Purkinje cell (primary cell): ENCODE data around the gene PCK1. TPM values are rescaled to one million over a fixed set of nuclear protein-coding genes. Genes with fewer than 3 reads are reported as not detected.

Experiments used
- polyA plus RNA-seq: library from polyadenylated mRNA; unstranded; fragments of >200 nt; fragmentation: Nextera tagmentation; gene quantifications from 2 replicates; pipeline ENCODE4 v1.2.1, GENCODE V29; 2014

Gene PCK1
- not detected in 2 replicates for polyA plus RNA-seq

GRCh38 chr20:57560554-57561355 is at the start of gene PCK1:
Gene PCK1 (plus strand): TSS chr20:57561110. CDS start chr20:57561412, 302 bp downstream.

GRCh38 chr20:57524511-57525176 is 36.3 kb upstream of the PCK1 start, which contains the start of gene CTCFL:
Gene CTCFL (minus strand): TSS chr20:57525140. CDS start chr20:57524205, 935 bp downstream.

Other genes with a start within 250 kb of the PCK1 start
- gene SPO11, start 231.3 kb upstream of the PCK1 start, polyA plus RNA-seq = not detected in 2 replicates
- gene RAE1, start 209.9 kb upstream of the PCK1 start, polyA plus RNA-seq = 17.9 and 24.6 TPM in 2 replicates
- 0.25 TPM in 1 of 2 replicates, not detected in the other for gene RBM38, start 169.7 kb upstream of the PCK1 start, polyA plus RNA-seq
- 0.63 TPM in 1 of 2 replicates, not detected in the other for gene CTCFL, start 36.0 kb upstream of the PCK1 start, polyA plus RNA-seq
- not detected in 2 replicates for gene ZBP1, start 59.3 kb downstream of the PCK1 start, polyA plus RNA-seq
- 0.94 and 1.9 TPM in 2 replicates for gene PMEPA1, start 148.9 kb downstream of the PCK1 start, polyA plus RNA-seq